GM19043 (cell line): ENCODE measurements around the gene TEKT1.
"Not testable (repeated sequence)": the region's sequence is repeated elsewhere in the genome, so short reads cannot be mapped to it uniquely, and the experiment has no call there.

Experiments
- ATAC-seq: cut with Tn5 transposase; IDR thresholded peaks from one replicate; pipeline ENCODE4 v1.9.1; 2021; ENCODE audit warnings: low read depth; ENCODE audit not compliant: unreplicated experiment

Gene TEKT1

GRCh38 chr17:6831661-6832263 lies at the start of gene TEKT1:
Gene TEKT1 (minus strand): TSS chr17:6831729. CDS start chr17:6830376, 1,353 bp downstream.
- ATAC-seq, result no peak

- not testable (repeated sequence) for ATAC-seq
Measured at GRCh38 chr17:6879221-6879975, 47.9 kb upstream of the TEKT1 start.

GRCh38 chr17:6875276-6875675 lies 43.7 kb upstream of the TEKT1 start:
- not testable (repeated sequence) for ATAC-seq

- no peak for ATAC-seq
Measured at GRCh38 chr17:6872936-6873335, 41.4 kb upstream of the TEKT1 start.

- no peak for ATAC-seq
Measured at GRCh38 chr17:6870841-6871240, 39.3 kb upstream of the TEKT1 start.

- no peak for ATAC-seq
Measured at GRCh38 chr17:6868582-6868981, 37.1 kb upstream of the TEKT1 start.

- ATAC-seq, result no peak
Measured at GRCh38 chr17:6867849-6868248, 36.3 kb upstream of the TEKT1 start.

GRCh38 chr17:6862825-6863224 lies 31.3 kb upstream of the TEKT1 start:
- ATAC-seq, result no peak

- no peak for ATAC-seq
Measured at GRCh38 chr17:6862122-6862521, 30.6 kb upstream of the TEKT1 start.

GRCh38 chr17:6857904-6858303 lies 26.4 kb upstream of the TEKT1 start:
- no peak for ATAC-seq

- ATAC-seq, result no peak
Measured at GRCh38 chr17:6857336-6857735, 25.8 kb upstream of the TEKT1 start.

GRCh38 chr17:6856051-6856450 lies 24.5 kb upstream of the TEKT1 start:
- no peak for ATAC-seq

- ATAC-seq, result no peak
Measured at GRCh38 chr17:6853764-6854442, 22.4 kb upstream of the TEKT1 start.

GRCh38 chr17:6848545-6849179 lies 17.1 kb upstream of the TEKT1 start:
- not testable (repeated sequence) for ATAC-seq

GRCh38 chr17:6846138-6846537 lies 14.6 kb upstream of the TEKT1 start:
- not testable (repeated sequence) for ATAC-seq

GRCh38 chr17:6844406-6844805 lies 12.9 kb upstream of the TEKT1 start:
- not testable (repeated sequence) for ATAC-seq

GRCh38 chr17:6843241-6843880 lies 11.8 kb upstream of the TEKT1 start:
- no peak for ATAC-seq

GRCh38 chr17:6841769-6842168 lies 10.2 kb upstream of the TEKT1 start:
- not testable (repeated sequence) for ATAC-seq

GRCh38 chr17:6830383-6830986 lies 1.0 kb downstream of the TEKT1 start:
- no peak for ATAC-seq

- ATAC-seq, result no peak
Measured at GRCh38 chr17:6823011-6823442, 8.5 kb downstream of the TEKT1 start.
